ENCODE data around the gene WDR91. TPM values are rescaled to one million over a fixed set of nuclear protein-coding genes. Genes with fewer than 3 reads are reported as not detected.

Gene WDR91
- total RNA-seq, 2 donors from 2014 or later = 36.2 to 78.3 TPM

DNA sequence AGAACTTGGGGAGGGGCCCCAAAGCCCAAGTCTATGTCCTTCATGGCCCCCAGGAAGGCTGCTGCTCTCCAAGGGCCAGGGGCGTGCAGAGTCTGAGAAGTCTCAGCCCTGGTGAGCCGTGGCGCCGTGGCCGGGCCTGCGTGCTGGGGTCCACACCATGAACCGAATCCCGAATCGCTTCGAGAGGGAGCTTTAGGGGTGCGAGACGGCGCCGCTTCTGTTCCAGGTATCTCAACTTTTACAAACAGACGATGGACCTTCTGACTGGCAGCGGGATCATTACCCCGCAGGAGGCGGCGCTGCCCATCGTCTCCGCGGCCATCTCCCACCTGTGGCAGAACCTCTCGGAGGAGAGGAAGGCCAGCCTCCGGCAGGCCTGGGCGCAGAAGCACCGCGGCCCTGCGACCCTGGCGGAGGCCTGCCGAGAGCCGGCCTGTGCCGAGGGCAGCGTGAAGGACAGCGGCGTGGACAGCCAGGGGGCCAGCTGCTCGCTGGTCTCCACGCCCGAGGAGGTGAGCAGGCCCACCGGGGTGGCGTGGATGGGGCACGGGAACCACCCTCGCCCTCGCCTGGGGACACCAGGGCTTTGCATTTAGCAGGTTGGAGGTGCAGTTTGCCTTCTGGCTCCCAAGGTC is 35.0 kb upstream of the WDR91 start:
- no peak for TF ChIP-seq CTCF (IDR thresholded peaks at IDR 0.05)
- ATAC-seq (ENCODE audit: insufficient number of reproducible peaks, low FRiP score, low read depth) = no peak
- Histone ChIP-seq H3K4me3 (no peak overlapping the region), H3K4me1 (ENCODE audit: control insufficient read depth in 1 of 2, low read depth in 2 of 2) (no peaks in the 10 kb centered on the region), H3K9me3 (no peaks in the 10 kb centered on the region), H3K27ac (no peak overlapping the region), H3K27me3 (replicated peaks; ENCODE audit: insufficient read depth) (no peaks in the 10 kb centered on the region), H3K36me3 (no peaks in the 10 kb centered on the region)
- no peak for DNase-seq (ENCODE audit: low spot score)

DNA sequence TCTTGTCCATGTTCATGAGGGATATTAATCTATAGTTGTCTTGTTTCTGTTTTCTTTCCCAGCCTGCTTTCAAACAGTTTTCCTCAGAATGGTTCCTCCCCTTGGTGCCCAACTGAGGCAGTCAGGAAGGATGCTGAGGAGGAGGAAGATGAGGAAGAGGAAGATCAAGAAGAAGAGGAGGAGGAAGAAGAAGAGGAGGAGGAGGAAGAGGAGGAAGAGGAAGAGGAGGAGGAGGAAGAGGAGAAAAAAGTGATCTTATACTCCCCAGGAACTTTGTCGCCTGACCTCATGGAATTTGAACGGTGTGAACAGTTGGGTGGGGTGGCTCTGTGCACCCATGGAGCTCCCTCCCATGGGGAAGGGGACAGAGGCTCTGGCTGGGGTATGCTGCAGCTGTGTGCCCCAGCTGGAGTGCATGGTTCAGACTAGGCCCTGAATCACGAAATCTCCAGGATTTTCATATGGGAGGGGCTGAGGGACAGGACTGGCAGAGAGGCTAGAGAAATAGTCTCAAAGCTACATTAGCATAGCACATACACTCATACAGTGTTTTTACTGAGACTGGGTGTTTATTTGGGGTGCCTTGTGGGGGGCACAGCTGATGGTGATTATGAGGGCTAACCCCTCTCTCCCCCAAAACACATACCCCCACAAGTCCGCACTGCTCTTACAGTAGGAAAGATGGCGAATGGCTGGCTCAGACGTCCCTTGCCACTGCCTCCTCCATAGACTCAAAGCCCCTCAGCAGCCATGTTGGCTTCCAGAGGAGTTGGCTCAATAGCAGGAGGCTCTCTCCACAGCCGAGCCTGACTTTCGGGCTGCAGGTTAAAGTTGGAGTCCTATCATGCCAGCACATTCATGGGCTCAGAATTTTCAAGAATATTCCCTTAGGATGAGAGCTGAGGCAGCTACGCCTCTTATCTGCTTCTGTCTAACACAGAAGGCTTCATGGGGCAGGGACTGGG is 34.2 kb upstream of the WDR91 start:
- no peak overlapping the region for H3K27ac ChIP-seq
- H3K27me3 ChIP-seq (replicated peaks; ENCODE audit: insufficient read depth) = no peaks in the 10 kb centered on the region
- H3K36me3 ChIP-seq = no peaks in the 10 kb centered on the region
- ATAC-seq (ENCODE audit: insufficient number of reproducible peaks, low FRiP score, low read depth) (no peak), DNase-seq (ENCODE audit: low spot score) (no peak)
- H3K4me1 ChIP-seq (ENCODE audit: control insufficient read depth in 1 of 2, low read depth in 2 of 2) = no peaks in the 10 kb centered on the region
- H3K4me3 ChIP-seq = no peak overlapping the region
- TF ChIP-seq CTCF (IDR thresholded peaks at IDR 0.05) = no peak
- H3K9me3 ChIP-seq = no peaks in the 10 kb centered on the region

- DNase-seq (ENCODE audit: low spot score) = no peak
These were observed 30.9 kb upstream of the WDR91 start for GRCh38 chr7:135242096-135242684.

GRCh38 chr7:135240441-135240840 is 29.1 kb upstream of the WDR91 start:
- H3K36me3 ChIP-seq = no peaks in the 10 kb centered on the region
- no peak overlapping the region for H3K27ac ChIP-seq
- ATAC-seq (ENCODE audit: insufficient number of reproducible peaks, low FRiP score, low read depth) = no peak
- DNase-seq (ENCODE audit: low spot score) = no peak
- no peaks in the 10 kb centered on the region for H3K4me1 ChIP-seq (ENCODE audit: control insufficient read depth in 1 of 2, low read depth in 2 of 2)
- no peak for TF ChIP-seq CTCF (IDR thresholded peaks at IDR 0.05)
- H3K4me3 ChIP-seq = no peak overlapping the region
- no peaks in the 10 kb centered on the region for H3K9me3 ChIP-seq
- H3K27me3 ChIP-seq (replicated peaks; ENCODE audit: insufficient read depth) = no peaks in the 10 kb centered on the region

More at GRCh38 chr7:135242096-135242684, 30.9 kb upstream of the WDR91 start:
- no peaks in the 10 kb centered on the region for H3K4me1 ChIP-seq (ENCODE audit: control insufficient read depth in 1 of 2, low read depth in 2 of 2)
- ATAC-seq (ENCODE audit: insufficient number of reproducible peaks, low FRiP score, low read depth) = no peak
- H3K9me3 ChIP-seq = no peaks in the 10 kb centered on the region
- H3K27ac ChIP-seq = no peak overlapping the region
- H3K36me3 ChIP-seq = no peaks in the 10 kb centered on the region
- TF ChIP-seq CTCF (IDR thresholded peaks at IDR 0.05) = no peak
- no peaks in the 10 kb centered on the region for H3K27me3 ChIP-seq (replicated peaks; ENCODE audit: insufficient read depth)
- H3K4me3 ChIP-seq = no peak overlapping the region

GRCh38 chr7:135239263-135239662 is 27.9 kb upstream of the WDR91 start:
- TF ChIP-seq CTCF (IDR thresholded peaks at IDR 0.05) = no peak
- ATAC-seq (ENCODE audit: insufficient number of reproducible peaks, low FRiP score, low read depth) (no peak), DNase-seq (ENCODE audit: low spot score) (no peak)
- Histone ChIP-seq H3K27ac (no peak overlapping the region), H3K4me3 (no peak overlapping the region), H3K4me1 (ENCODE audit: control insufficient read depth in 1 of 2, low read depth in 2 of 2) (no peaks in the 10 kb centered on the region), H3K36me3 (no peaks in the 10 kb centered on the region), H3K27me3 (replicated peaks; ENCODE audit: insufficient read depth) (no peaks in the 10 kb centered on the region), H3K9me3 (no peaks in the 10 kb centered on the region)

Data from thoracic aorta (tissue), 2 donors.